ENCODE data around the gene DAGLA.
A peak's percentile ranks its signal among the peaks of the same experiment; 100 is the strongest.

DAGLA gene

DNA sequence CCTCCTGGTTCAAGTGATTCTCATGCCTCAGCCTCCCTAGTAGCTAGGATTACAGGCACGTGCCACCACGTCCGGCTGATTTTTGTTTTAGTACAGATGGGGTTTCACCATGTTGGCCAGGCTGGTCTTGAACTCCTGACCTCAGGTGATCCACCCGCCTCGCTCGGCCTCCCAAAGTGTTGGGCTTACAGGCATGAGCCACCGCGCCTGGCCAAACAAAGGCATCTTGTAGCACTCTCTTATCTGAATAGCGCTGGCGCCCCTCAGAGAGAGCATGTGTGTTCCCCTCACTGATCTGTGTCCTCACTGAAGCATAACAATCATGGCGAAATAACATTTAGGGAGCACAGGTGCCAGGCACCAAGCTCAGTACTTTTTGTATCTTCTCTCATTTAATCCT lies 7.2 kb downstream of the DAGLA start:
- intact Hi-C loops (cut with DNase I), result no loop called here
- peak in 2 of 10 donors; percentile 57 to 61 for DNase-seq

DNA sequence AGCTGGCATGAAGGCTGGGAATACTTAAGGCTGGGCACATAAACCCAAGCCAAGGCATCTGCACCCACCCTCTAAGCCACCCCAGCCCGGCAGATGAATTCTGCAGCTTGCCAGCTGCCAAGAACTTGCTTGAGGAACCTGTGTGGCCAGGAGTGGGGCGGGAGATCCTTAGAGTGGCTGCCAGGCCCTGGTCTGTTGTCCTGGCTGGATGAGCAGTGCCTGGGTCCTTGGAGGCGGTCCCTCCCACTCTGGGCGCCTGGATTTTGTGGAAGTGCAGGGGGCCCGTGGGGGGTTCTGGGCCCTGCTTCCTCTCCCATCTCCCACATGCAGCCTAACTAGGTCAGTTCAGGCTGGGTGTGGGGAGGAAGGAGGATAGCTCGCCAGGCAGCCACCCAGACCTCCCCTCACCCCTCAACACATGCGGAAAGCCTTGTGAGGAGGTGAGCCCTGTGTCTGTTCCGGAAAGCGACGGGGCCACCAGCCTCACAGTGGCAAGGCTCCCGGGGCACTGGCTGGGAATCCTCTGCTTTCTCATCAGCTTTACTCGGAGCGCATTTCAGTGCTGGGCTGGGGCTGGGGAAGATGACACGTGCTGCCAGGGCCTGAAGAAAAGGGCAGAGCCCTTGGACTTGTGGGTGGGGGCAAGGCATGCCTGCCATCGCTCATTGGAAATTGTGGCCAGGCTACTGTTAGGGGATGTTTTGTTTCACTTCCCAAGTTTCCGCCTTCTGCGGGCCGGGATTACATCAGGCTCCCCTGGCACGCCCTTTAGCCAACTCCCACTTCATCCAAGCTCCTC lies 8.4 kb downstream of the DAGLA start:
- intact Hi-C loops (cut with DNase I), result no loop called here
- DNase-seq, result peak in 4 of 10 donors; percentile 55 to 91 (median 86)

GRCh38 chr11:61689164-61689496 lies 8.9 kb downstream of the DAGLA start:
- peak in 3 of 10 donors; percentile 26 to 84 (median 79) for DNase-seq
- intact Hi-C loops (cut with DNase I), result no loop called here

GRCh38 chr11:61690706-61691379 lies 10.7 kb downstream of the DAGLA start:
- peak in 2 of 10 donors; percentile 30 to 57 for DNase-seq
- intact Hi-C loops (cut with DNase I), result no loop called here

GRCh38 chr11:61691380-61692156 lies 11.4 kb downstream of the DAGLA start:
- peak in 2 of 10 donors; percentile 61 to 69 for DNase-seq
- intact Hi-C loops (cut with DNase I), result no loop called here

DNA sequence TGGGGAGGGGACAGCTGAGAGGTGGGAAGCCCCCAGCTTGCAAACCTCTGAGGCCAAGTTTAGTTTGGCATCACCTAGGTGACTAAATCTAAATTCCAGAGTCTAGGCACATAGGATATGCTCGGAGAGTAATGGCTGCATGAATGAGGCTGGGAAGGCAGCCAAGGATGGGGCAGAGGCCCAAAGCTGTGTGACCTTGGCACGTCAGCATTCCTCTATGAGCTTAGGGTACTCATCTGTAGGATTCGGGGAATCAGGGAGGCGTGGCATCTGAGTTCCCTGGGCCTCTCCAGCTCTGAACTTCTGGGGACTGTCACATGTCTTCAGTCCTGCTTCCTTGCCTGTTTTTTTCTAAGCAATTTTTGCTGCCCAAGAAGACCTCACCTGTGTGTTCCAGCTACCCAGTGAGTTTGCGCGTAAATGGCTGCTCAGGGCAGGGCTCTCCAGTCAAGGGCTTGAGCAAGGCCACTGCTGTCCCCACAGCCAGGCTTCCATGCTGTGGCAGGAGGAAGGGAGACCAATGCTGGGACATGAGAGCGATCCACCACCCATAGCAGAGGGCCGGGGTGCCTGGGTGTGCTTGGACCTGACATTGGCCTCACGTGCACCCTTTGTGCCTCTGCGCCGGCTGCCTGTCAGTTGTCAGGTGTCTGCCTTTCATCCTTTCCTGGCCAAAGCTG lies 13.9 kb downstream of the DAGLA start:
- DNase-seq, result peak in 1 of 10 donors; percentile 42
- intact Hi-C loops (cut with DNase I), result no loop called here

GRCh38 chr11:61694602-61694939 lies 14.4 kb downstream of the DAGLA start:
- no peak for DNase-seq
- intact Hi-C loops (cut with DNase I), result no loop called here

DNA sequence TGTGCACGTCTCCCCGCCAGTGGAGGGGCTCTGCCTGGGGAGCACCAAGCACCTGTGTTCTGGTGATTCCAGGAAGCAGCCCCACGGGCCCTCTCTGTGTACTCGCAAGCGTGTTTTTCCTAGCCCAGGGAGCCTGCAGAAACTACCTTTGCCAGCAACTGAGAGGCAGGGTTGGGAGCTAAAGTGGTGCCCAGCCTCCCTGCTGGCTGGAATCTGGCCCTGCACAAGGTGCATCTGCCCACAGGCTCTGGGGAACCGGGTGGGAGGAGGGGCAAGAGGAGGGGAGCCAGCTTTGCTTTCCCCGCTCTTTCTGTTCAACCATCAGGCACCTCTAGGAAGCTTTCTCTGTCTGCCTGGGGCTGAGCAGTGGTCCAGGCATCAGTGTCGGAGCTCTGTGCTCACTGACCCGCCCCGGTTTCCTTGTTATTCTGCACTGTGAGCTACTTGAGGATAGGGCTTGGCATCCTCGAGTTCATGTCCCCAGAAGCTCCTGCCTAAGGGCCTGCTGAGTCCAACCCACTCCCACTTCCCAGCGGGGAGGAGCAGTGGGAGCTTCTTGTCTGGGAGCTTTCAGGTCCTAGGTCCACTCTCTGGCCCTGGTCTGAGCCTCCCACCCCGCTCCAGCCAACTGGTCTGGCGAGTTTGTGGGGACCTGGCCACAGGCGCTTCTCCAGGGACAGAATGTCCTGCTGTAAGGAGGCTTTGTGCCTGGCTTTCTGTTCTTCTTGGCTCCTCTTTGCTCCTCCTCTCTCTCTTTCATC lies 14.9 kb downstream of the DAGLA start:
- intact Hi-C loops (cut with DNase I), result no loop called here

GRCh38 chr11:61695917-61696316 lies 15.7 kb downstream of the DAGLA start:
- intact Hi-C loops (cut with DNase I), result no loop called here

More for the DNA sequence above, 14.9 kb downstream of the DAGLA start:
- peak in 3 of 10 donors; percentile 60 to 85 (median 84) for DNase-seq

GRCh38 chr11:61696602-61697001 lies 16.4 kb downstream of the DAGLA start:
- peak in 1 of 10 donors; percentile 67 for DNase-seq
- intact Hi-C loops (cut with DNase I), result no loop called here

More at GRCh38 chr11:61695917-61696316, 15.7 kb downstream of the DAGLA start:
- peak in 9 of 10 donors; percentile 38 to 94 (median 73) for DNase-seq

- DNase-seq, result peak in 2 of 10 donors; percentile 39 to 55
- intact Hi-C loops (cut with DNase I), result no loop called here
These were observed 16.9 kb downstream of the DAGLA start for GRCh38 chr11:61697078-61697502.

- DNase-seq, result no peak
- intact Hi-C loops (cut with DNase I), result no loop called here
These were observed 17.6 kb downstream of the DAGLA start for GRCh38 chr11:61697764-61698163.

GRCh38 chr11:61698173-61698948 lies 18.2 kb downstream of the DAGLA start:
- peak in 7 of 10 donors; percentile 50 to 90 (median 62) for DNase-seq
- intact Hi-C loops (cut with DNase I), result no loop called here

- intact Hi-C loops (cut with DNase I), result no loop called here
- peak in 7 of 10 donors; percentile 46 to 93 (median 68) for DNase-seq
These were observed 19.6 kb downstream of the DAGLA start for GRCh38 chr11:61699737-61700160.

DNA sequence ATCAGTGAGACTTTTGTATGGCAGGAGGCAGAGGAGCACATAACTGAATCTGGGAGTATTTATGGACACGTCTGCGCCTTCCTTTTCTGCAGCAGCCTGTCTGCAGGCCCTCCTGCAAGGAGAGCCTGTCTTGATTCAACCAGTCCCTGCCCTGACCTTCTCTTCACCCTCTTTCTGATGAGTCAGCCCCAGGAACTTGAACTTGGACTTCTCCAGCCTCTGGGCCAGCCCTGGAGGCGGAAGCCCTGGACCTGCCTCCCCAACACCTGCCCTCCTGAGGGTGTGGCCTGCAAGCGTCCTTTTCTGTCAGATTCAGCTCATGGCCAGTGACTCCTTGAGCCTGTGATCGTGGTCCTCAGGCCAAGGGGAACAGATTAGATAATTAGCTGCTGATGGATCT lies 20.0 kb downstream of the DAGLA start:
- intact Hi-C loops (cut with DNase I), result no loop called here
- no peak for DNase-seq

DNA sequence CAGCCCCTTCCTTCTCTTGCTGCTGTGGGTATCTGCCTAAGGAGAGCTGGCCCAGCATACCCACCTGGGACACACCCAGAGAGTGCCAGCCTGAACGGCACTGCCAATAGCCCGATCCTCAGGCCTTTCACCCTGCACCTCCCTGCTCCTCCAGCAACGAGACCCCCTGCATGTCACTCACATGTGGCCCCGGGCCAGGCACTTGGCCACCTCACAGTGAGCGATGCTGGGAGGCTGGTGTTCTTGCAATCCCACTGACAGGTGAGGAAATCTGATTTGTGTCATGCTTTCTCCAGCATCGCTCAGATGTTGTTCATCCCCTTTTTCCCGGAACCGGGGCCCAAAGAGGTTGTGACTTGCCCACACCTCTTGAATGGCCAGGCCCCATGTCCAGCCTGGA lies 20.5 kb downstream of the DAGLA start:
- intact Hi-C loops (cut with DNase I), result no loop called here
- no peak for DNase-seq

- intact Hi-C loops (cut with DNase I), result no loop called here
- peak in 3 of 10 donors; percentile 37 to 92 (median 63) for DNase-seq
These were observed 21.2 kb downstream of the DAGLA start for GRCh38 chr11:61701242-61701886.

- DNase-seq, result no peak
- intact Hi-C loops (cut with DNase I), result no loop called here
These were observed 22.6 kb downstream of the DAGLA start for GRCh38 chr11:61702701-61703312.

Data from posterior cingulate gyrus (tissue), 11 donors.